NCI-H2029 (cell line): ENCODE measurements around the gene MN1.
"Not testable (repeated sequence)": the region's sequence is repeated elsewhere in the genome, so short reads cannot be mapped to it uniquely, and the experiment has no call there.

Experiments used
- DNase-seq: peaks from one replicate; lab custom pipeline; 2025; lab: John Stamatoyannopoulos, UW

Gene MN1

DNA sequence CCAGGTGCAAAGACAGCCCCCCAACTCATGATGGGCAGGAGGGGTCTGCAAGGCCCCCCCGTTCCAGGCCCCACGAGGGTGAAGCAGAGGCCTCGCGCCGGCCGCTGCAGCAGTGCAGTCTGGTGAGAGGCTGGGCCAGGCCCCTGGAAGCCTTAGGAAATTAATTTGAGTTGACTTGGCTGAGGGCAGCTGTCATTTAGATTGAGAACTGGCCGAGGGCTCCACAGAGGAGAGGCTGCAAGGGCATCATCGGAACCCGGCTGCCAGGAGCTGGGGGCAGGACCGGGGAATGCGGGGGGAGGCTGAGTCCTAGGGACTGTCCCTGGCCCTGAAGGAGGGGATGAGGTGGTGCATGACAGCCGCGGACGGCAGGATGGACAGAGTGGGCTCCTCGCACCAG is 39.9 kb downstream of the MN1 start:
- DNase-seq: no peak

DNA sequence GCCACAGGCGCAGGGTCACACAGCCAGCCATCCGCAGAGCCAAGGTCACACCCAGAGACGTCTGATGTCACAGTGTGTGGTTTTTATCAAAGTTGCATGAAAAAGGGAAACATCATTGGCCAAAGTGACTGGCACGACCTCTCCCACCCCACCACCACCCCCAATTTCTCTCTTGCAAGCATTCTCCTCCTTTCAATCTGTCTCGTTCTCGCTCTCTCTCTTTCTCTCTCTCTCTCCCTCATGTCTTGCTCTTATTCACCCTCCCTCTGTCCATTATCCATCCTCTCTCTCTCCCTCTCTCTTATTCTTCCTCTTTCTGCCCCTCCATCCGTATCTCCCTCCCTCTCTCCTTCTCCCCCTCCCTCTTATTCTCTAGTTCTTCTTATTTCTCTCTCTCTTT is 40.6 kb downstream of the MN1 start:
- no peak for DNase-seq

- DNase-seq: no peak
These were observed 41.1 kb downstream of the MN1 start for GRCh38 chr22:27760474-27760873.

GRCh38 chr22:27757928-27758525 is 43.5 kb downstream of the MN1 start:
- no peak for DNase-seq

DNA sequence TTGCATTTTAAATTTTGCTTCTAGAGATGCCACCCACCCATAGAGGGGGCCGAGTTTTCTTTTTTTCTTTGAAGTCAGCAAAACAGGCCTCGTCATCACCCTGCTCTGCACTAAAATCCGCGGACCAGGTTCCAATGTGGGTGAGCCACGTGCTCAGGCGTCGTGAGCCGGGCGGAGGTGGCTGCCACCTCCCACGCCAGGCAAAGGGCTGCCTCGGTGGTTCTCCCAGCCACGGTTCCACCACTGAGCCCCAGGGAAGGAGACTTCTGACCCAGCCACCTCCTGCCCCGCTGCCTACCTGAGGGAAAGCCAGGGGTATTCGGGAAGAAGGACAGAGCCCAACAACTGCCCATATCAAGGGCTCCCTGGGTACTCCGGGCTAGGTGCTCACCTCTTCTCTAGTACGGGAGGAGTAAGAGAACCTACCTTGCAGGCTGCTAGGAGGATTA is 45.3 kb downstream of the MN1 start:
- no peak for DNase-seq

DNA sequence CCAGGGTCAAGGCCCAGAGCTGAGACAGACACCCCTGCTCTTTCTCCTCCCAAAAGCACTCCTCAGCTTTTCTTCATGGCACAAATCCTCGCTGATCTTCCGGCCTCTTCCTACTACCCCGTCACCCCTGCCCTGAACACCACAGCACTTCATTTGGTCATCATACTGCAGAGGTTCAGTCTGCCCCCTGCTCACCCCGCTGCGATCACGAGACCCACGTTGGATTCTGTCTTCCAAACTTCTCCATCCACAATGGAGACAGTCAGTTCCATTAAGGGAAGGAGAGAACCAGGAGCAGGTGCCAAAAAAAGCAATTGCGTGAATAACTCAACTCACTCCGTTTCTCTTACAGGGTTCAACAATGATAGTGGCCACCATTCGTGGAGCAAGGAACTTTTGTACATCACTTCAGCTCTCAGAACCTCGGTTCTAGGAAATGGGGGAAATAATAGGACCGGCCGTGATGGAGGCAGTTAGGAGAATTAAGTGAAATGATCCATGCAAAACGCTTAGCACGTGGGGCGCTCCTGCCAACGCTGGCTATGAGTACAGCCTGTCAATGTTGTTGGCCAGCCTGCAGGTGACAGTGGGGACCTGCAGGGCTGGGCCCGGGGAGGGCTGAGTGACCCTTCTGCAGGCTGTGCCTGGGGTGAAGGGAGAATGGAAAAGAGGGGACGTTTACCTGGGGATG is 45.9 kb downstream of the MN1 start:
- DNase-seq: no peak

DNA sequence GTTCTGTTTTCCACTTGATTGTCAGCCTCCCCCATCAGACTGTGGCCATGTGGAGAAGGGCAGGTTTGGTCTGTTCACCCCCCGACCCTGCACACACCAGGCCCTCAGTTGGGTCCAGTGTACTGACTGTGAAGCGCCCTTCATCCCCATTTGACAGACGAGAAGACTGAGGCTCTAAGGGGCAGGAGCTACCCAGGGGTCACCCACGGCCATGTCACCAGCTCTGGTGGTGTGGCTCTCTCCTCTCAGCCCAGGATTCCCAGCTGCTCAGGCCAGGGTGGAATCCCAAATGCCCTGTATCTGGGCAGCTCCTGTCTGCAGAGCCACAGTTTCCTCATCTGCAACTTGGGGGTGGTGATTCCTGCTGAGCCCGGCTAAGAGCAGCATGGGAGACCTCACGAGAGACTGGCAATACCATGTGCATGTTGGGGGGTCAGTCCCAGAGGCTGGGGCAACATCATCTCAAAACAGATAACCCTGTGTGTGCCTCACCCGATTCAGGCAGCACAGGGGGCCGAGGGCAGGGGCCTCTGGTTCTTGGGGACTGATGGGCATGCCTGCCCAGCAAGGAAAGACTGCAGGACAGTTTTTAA is 46.6 kb downstream of the MN1 start:
- no peak for DNase-seq

DNA sequence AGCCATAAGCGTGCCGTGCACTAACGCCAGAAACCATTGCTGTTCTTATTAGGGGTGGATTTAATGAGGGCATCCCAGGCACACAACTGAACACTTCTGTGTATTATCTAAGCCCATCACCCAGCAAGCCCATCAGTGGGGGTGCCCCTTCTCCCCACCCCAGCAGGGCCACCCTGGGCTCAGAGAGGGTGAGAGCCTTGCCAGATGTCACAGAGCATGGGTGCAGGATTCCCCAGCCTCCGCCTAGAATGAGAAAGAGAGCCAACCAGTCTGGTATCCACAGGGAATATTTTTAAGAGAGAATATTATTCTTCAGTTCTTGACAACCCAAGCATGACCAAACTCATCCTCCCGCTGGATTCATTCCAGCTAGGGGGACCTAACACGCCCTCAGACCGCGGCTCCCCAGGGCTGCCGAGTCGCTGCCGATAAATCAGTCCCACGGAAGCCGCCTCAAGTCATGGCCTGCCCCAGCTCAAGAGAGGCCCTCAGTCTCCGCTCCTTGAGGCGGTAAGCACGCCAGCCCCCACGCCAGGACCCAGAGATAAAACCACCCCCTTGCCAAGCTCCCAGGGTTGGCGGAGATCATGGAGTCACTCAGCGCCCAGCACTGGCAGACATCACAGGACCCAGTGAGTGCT is 47.2 kb downstream of the MN1 start:
- DNase-seq: no peak

DNA sequence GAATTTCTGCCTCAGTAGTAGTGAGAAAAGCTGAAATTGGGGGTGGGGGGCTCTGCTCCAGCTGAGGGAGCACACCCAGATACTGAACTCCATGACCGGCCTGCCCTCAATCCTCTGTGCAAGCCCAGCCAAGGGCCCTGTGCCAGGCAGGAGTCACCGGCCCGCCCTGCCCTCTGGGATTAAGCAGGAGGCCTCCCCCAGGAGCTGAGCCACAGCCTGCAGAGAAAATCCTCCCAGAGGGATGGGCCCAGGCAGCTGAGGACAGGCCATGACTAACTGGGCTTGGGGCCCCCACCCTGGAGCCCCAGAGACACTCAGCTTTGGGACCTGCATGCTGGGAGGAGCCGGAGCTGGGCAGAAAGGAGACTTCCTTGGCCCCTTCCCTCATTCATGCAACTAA is 48.8 kb downstream of the MN1 start:
- no peak for DNase-seq

- DNase-seq: no peak
These were observed 49.4 kb downstream of the MN1 start for GRCh38 chr22:27752141-27752540.

- no peak for DNase-seq
These were observed 50.1 kb downstream of the MN1 start for GRCh38 chr22:27751277-27752070.

- DNase-seq: no peak
These were observed 50.8 kb downstream of the MN1 start for GRCh38 chr22:27750584-27751265.

- DNase-seq: no peak
These were observed 51.8 kb downstream of the MN1 start for GRCh38 chr22:27749597-27750225.

DNA sequence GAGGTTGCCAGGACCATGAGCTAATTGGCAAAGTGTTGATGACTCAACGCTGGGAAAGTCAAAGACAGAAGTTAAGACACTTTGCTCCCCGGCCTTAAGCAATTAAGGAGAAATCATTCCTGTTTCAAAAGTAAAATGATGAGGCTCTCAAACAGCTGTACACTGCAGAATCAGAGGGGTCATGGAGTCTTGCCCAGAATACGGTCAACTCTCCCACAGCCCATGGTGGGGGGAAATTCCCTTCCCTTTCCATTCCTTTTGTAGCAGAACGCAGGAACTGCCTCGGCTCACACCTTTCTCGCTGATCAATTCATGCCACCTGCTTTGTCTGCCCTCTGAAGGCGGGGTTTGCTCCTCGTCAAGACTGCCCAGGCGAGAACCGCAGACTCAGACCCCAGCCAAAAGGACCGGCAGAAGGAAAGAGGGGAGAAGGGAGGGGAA is 52.8 kb downstream of the MN1 start:
- DNase-seq: no peak

DNA sequence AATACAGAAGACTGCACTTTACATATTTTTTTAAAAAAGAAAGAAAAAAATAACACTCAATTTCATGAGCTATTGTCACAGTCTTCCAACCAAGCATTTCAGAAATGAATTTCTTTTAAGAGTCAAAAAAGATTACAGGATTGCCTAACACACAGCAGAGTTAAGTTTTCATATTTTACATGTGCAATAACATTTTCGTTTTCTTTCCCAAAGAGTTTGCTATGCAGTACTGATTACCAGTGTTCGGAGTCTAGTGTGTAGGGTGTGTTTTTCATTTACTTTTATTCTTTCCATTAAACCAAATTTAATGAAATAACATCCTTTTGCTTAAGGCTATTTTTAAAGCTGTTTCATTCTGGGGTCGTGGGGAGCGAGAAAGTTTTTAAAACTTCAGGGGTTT is 53.2 kb downstream of the MN1 start:
- no peak for DNase-seq

- DNase-seq: no peak
These were observed 53.9 kb downstream of the MN1 start for GRCh38 chr22:27747396-27748221.

DNA sequence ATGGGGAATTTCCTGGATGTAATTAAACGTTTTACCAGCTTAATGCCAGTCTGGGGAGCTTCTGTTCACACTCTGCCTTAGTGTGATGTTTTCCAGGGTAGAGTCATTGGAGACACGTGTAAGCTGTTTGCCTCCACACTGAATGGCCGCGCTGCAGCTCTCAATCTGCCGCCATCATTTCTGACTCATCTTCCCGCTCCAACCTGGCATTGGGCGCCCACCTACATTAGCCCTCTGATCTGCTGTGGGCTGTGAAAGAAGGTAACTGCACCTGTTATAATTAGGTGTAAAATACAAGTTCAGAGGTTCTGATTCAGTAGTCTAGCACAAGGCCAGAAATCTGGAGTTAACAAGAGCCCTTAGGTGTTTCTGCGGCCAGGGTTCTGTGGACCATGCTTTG is 54.6 kb downstream of the MN1 start:
- no peak for DNase-seq

- no peak for DNase-seq
These were observed 55.7 kb downstream of the MN1 start for GRCh38 chr22:27745809-27746208.

DNA sequence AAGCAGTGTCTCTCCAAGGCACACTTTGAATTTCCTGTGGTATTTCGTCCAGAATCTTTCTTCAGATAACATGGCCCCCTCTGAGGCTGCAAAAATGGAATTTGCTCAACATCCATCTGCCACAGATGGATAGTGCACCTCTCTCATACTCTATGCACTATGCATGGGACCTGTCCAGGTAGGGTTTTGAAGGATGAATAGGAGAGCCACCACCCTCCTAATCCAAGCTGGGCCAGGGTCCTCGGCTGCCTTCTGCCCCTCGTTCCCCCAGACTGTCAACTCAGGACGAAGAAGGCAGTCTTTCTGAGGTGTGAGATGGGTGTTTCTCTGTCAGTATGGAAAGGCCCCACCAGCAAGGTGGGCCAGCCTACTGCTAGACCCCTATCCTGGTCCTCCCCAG is 56.4 kb downstream of the MN1 start:
- DNase-seq: no peak

DNA sequence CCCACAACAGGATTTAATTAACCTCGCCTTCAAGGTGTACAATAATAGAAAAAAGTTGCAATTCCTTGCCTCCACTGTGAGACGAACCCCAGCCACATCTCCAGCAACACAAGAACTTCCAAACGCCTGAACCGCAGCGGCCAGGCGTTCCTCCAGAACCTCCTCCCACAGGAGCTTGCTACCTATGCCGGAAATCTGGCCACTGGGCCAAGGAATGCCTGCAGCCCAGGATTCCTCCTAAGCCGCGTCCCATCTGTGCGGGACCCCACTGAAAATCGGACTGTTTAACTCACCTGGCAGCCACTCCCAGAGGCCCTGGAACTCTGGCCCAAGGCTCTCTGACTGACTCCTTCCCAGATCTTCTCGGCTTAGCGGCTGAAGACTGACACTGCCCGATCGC is 57.5 kb downstream of the MN1 start:
- DNase-seq: not testable (repeated sequence)
